Activated T-cell treated with anti-CD3 and anti-CD28 coated beads for 1 hour (primary cell): Measurements from ENCODE around the gene ARF3.
"Not testable (repeated sequence)": the region's sequence is repeated elsewhere in the genome, so short reads cannot be mapped to it uniquely, and the experiment has no call there.

ENCODE experiments used
- DNase-seq: peaks from one replicate; pipeline ENCODE4 v3.0.0-alpha.2; 2020; ENCODE audit warnings: low read depth

ARF3 gene

DNA sequence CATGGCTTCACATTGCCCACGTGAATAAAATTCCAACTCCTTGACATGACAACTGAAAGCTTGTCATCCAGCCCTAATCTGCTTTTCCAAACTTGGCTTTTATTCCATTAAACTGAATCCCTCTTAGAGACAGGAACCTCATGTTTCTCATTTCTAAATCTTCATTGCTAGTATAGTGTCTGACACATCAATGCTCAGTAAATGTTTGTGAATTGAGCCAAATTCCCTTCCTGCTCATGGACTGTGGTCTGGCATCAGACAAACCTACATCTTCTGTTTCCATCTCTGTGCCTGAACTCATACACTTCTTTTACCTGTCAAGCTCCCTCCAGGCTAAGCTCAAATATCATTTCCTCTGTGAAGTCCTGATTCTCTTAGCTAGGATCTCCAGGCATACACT, 27.7 kb downstream of the ARF3 start:
- no peak for DNase-seq

DNA sequence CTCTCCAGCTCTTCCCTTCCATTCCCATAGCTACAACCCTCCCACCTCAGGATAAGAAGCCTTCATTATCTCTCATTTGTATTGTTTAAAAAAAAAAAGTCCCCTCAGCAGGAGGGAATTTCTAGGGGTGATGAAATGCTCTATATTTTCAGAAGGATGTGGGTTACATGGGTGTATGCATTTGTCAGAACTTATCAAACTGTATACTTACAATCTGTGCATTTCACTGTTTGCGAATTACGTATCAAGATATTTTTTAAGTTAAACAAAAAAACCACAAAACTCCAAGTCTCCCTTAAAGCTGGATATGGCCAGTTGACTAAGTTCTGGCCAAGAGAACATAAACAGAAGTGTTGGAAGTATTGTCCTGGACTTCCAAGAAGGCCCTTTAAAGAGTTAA, 30.0 kb downstream of the ARF3 start:
- DNase-seq, result no peak

DNA sequence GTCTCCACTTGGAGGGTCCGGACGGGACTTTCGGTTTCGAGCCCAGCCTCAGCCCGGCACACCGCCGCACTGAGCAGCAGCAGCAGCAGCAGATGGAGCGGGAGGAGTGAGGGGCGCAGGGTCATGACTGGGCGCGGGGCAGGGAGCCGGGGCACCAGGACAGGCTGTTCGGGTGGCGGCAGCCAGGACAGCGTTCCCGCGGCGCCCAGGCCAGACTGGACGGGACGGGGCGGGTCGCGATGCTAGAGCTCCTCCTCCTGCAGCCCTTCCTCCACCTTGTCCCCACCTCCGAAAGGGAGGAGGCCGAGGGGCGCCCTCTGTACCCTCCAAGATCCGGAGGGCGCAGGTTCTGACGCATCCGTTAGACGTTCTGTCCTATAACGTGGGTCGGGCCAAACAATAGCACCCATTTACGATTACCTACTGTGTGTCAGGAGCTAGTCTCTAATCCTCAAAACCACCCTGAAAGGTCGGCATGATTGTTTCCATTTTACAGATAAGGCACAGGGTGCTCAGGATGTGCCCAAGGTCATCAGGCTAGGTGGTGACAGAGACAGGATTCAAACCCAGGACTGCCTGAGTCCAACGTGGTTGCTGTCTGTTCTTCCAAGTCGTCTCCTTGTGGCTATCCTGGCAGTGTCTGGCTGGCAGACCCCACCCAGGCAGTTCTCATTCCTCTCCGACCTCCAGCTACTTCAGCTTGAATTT, 31.8 kb downstream of the ARF3 start, which contains the start of gene FKBP11:
Gene FKBP11, minus strand, starts transcription at position 189 of the 708 bp plus-strand sequence. Its CDS starts 64 bp downstream, at position 125.
- DNase-seq, result peak; percentile 59

DNA sequence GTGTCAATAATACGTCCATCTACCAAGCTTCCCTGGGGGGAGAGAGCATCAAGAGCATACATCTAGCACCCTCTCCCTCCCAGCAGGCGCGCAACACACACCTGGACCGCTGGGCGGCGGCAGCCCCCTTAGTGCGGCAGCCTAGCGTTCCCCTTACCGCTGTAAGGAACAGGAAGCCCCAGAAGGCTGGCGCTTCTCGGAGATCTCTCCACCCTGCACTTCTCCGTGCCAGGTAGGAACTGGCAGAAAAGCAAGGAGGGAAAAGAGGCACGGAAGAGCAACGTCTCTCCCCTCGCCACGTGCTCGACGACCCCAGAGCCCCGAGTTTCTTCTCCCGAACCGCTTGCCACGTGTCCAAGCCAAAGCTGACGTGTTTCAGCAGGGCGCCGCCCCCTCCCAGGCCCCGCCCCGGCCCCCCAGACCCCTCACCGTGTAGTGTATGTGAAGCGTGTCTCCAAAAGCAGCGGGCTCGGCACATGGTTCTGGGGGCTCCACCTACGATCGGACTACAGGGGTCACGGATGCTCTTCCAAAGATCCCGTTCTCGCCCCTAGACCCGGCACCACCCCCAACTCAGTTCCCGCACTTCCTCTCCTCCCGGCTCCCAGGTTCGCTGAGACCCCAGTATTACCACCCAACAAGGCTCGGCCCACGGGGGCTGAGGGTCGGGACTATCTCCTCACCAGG, 32.5 kb downstream of the ARF3 start:
- DNase-seq, result peak; percentile 68

DNA sequence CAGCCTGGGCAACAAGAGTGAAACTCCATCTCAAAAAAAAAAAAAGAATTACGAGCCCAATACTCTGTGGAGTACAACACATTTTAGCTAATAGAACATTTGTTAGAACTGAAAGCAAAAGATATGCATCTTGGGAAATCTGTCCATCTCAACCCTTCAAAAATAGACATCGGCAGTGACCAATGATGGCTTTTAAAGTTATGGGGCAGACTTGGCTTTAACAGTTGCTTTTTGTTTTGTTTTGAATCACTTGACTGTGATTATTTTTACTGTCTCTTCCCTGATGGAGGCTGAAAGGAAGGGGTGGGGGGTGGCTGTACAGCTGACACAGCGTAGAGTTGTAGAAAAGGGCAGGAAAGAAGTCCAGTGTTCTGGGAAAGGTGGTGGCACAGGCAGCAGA, 34.2 kb downstream of the ARF3 start:
- DNase-seq, result no peak

DNA sequence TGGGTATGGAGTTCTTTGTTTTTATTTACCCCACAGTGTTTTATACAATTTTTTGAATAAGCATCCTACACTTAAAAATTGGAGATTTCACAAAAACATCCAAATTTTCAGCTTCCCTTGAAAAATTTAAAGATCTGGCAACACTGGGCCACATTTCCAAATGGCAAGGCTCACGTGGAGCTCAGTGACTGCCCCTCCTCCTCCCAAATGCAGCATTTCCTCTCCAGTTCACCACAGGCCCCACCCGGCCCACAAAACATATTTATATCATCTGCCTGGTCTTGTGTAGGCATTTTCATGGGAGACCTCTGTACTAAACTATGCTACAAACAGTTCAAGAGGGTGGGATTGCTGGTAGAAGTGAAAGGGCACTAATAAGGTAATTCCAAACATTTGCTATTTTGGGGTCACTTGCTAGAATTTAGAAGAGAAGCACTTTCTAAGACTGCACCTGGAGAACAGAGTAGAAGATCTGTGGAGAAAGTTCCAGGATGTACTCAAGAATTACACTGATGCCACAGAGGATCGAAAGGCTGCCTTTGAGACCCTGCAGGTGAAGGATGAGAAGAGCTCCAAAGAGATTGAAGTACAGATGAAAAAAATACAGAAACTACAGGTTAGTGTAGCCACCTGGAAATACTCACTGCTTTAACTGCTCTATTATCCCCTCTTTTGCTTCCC, 39.3 kb downstream of the ARF3 start:
- peak; percentile 28 for DNase-seq

DNA sequence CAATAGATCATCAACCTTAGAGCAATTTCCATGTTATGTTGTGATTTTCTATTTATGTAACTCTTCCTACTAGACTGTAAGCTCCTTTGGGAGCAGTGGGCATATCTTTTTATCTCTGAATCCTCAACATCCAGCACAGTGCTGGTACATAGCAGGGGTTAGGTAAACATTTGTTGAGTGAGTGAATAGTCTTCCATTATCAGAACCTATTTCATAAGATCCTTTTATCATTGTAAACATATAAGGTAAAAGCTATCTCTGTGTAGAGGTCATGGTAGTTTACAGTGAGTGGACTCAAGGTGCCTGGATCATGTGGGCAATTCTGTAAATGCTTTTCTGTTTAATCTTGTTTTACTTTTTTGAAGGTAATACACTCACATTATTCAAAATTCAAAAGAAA, 47.1 kb downstream of the ARF3 start:
- no peak for DNase-seq

DNA sequence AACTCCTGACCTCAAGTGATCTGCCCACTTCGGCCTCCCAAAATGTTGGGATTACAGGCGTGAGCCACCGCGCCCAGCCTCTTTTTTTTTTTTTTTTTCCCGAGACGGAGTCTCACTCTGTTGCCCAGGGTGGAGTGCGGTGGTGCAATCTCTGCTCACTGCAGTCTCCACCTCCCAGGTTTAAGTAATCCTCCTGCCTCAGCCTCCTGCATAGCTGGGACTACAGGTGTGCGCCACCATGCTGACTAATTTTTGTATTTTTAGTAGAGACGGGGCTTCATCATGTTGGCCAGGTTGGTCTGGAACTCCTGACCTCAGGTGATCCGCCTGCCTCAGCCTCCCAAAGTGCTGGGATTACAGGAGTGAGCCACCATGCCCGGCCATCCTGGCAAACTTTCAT, 47.6 kb downstream of the ARF3 start:
- not testable (repeated sequence) for DNase-seq

DNA sequence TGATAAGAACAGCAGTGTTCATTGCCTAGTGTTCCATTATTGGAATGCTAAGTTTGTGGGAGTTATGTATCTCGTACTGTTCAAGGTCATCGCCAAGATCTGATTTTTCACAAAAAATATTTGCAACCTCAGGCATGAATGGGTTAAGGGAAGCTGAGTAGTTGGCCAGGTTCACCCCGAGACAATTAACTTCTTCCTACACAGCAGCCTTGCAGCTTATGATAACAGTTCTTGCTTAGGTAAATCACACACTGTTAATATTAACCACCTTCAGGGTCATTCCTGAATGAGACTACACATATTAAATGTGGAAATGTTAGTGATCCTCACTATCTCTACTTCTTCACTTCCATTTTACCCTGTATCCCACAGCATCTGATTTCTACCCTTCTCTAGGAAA, 50.0 kb downstream of the ARF3 start:
- DNase-seq, result no peak

DNA sequence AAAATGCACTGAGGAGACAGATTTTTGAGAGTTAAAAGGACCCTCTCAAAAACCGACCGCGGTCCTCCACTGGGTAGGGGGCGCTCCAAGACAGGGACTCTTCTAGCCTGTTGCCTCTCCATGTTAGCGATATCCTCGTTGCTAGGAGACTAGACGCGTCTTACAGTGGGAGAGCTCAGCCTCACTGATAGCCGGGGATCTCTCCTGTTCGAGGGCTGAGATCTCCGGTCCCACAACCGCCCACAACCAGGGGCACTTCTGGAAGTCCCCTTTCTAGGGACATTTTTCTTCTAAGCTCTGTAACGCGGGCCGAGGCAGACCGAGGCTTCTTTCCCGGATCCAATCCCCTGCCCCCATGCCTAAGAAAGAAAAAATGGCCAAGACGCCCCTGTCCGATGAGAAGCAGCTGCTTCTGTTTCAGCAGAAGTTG, 53.3 kb downstream of the ARF3 start:
- peak; percentile 82 for DNase-seq

DNA sequence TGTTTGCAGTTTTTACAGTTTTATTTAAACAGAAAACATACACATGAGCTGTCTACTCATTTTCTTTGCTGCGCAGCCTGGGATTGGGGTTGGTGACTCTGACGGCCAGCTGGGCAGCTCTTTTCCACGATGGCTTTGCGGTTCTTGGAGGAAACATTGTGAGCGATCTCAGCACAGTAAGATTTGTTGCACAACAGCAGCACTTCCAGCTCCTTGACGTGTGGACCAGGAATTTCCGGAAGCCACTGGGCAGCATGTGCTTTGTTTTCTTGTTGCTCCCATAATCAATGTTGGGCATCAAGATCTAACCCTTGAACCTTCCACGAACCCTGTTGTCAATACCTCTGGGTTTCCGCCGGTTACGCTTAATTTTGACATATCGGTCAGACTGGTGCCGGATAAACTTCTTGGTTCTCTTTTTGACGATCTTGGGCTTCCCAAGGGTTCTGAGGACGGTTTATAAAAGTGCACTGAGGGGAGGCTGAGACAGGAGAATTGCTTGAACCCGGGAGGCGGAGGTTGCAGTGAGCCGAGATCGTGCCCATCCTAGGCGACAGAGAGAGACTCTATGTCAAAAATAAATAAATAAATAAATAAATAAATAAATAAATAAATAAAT, 53.8 kb downstream of the ARF3 start:
- no peak for DNase-seq

DNA sequence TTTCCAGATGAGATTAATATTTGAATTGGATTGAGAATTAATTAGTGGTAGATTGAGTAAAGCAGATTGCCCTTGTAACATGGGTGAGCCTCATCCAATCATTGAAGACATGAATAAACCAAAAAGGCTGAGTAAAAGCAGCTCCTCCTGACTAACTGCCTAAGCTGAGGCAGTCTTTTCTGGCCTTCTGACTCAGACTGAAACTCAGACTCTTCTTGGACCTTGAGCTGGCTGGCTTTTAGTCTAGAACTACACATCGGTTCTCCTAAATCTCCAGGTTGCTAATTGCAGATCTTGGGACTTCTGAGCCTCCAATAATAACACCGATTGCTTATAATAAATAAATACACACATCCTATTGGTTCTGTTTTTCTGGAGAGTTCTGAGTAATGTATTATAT, 56.0 kb downstream of the ARF3 start:
- DNase-seq, result no peak

DNA sequence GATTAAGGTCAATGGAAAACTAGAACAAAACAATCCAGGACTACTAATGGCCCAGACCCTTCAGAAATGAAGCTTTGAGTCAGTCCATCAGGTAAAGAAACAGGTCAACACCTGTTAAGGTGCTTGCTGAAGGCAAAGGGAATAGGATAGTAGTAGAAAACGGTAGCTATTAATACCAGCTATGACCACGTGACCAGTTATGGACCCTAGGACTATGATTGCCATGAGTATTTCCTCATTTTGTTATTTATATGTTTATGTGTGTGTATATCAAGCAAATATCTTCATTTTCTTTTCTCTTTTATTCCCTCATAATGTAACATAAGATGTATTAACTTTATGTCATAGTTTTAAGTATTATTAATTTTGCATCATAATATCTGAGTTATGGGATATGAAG, 57.6 kb downstream of the ARF3 start:
- DNase-seq, result no peak

DNA sequence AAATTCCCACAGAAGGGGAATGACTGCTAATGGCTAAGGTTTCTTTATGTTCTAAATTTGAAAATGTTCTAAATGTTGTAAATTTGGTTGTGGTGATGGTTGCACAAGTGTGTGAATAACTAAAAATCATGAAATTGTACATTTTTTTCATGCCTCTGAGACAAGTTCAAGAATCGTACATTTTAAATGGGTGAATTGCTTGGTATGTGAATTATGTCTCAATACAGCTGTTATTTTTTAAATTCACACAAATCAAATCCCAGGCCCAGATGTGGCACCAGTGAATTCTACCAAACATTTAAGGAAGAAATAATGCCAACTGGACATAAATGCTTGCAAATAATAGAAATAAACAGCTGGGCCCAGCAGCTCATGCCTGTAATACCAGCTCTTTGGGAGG, 63.0 kb downstream of the ARF3 start:
- no peak for DNase-seq

DNA sequence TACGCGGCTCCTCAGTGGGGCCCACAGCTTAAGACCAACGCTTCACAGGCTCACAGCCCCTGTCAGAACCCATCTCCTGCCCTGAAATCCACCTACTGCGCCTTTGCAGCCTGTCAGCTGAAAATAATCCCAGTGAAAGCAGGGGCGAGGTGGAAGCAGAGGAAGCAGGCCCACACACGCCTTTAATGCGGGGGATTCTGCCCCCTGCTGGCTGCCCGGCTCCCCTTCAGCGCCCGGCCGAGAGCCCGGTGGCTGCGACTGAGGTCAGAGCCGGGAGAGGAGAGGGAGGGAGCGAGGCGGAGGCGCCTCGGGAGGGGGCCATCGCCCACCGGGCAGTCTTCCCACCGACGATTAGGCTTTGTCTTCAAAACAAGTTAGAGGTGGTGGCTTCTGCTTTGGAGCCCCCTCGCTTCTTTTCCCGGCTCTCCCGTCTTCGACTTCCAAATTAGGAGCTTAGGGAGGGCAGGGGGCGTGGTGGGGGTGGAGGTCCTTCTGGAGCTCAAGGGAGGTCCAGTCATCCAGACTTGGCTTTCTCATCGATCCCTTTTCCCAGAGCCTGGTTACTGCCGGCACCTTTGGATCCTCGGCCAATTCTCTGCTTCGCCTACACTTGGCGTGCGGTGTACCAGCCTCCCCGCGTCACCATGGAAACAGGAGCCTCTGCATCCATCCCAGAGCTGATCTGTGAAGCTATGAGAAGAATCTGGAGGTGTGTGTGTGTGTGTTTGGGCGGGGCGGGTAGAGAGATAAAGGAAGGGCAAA, 66.4 kb downstream of the ARF3 start:
- DNase-seq, result peak; percentile 64

DNA sequence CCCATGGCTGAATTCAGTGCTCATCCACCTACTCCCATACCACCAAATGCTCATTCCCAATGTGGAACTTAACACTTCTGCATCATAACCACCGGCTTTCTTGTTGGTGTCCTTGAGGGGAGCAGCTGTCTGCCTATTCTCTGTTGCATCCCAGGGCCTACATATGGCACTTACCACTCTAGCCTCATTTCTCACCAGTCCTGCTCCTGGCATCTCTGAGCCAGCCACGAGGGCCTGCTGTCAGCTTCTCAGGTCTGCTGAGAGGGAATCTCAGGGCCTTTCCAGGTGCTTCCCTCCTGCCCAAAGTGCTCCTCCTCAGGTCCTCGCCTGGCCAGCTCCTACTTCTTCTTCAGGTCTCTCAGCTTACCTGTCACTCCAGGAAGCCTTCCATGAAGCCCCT, 67.6 kb downstream of the ARF3 start:
- no peak for DNase-seq
